Glutamatergic neuron (in vitro differentiated cells): Measurements from ENCODE around the gene VEPH1. TPM values are rescaled to one million over a fixed set of nuclear protein-coding genes. Genes with fewer than 3 reads are reported as not detected.

Experiments
- DNase-seq: peaks from one replicate; pipeline ENCODE4 v3.0.0; 2022
- H3K27ac Mint-ChIP-seq: one replicate; pipeline ENCODE4 v1.8.0; 2020; ENCODE audit warnings: mild to moderate bottlenecking, mixed read lengths, inconsistent platforms; ENCODE audit not compliant: unreplicated experiment
- H3K27me3 Mint-ChIP-seq: one replicate; pipeline ENCODE4 v1.8.0; 2020; ENCODE audit warnings: mild to moderate bottlenecking, moderate library complexity, mixed read lengths, inconsistent platforms; ENCODE audit not compliant: unreplicated experiment
- H3K36me3 Mint-ChIP-seq: one replicate; pipeline ENCODE4 v1.8.0; 2020; ENCODE audit warnings: mild to moderate bottlenecking, mixed read lengths, inconsistent platforms; ENCODE audit not compliant: unreplicated experiment
- H3K4me1 Mint-ChIP-seq: one replicate; pipeline ENCODE4 v1.8.0; 2020; ENCODE audit warnings: mild to moderate bottlenecking, low read depth, mixed read lengths, inconsistent platforms; ENCODE audit not compliant: unreplicated experiment
- H3K4me3 Mint-ChIP-seq: one replicate; pipeline ENCODE4 v1.8.0; 2020; ENCODE audit warnings: mild to moderate bottlenecking, mixed read lengths, inconsistent platforms; ENCODE audit not compliant: unreplicated experiment
- H3K9me3 Mint-ChIP-seq: one replicate; pipeline ENCODE4 v1.8.0; 2020; ENCODE audit warnings: mild to moderate bottlenecking, moderate library complexity, mixed read lengths, inconsistent platforms; ENCODE audit not compliant: unreplicated experiment
- CTCF ChIP-seq: fragments of 200-600 bp; sonication (generic); IDR thresholded peaks from one replicate; pipeline ENCODE4 v1.5.0; 2021; ENCODE audit not compliant: partially characterized antibody, unreplicated experiment
- total RNA-seq: library from RNA; stranded (reverse); fragmentation: NEBNext Ultra II Directional; extraction: Animal tissue kit (Norgen Biotek cat#: 25700); gene quantifications from one replicate; pipeline ENCODE4 v1.2.1, GENCODE V29; 2021; ENCODE audit not compliant: unreplicated experiment

Gene VEPH1
- total RNA-seq, 1 donor from 2014 or later: 9.3 TPM

- Mint-ChIP-seq H3K27ac (no peak overlapping the region), H3K27me3 (peaks cover 1% of the 10 kb centered on the region), H3K9me3 (no peaks in the 10 kb centered on the region), H3K36me3 (no peaks in the 10 kb centered on the region), H3K4me1 (peaks cover 5% of the 10 kb centered on the region), H3K4me3 (no peak overlapping the region)
- DNase-seq: no peak
- TF ChIP-seq CTCF: no peak
Observed at GRCh38 chr3:157530637-157531300, 27.6 kb upstream of the VEPH1 start.

- peaks cover 5% of the 10 kb centered on the region for H3K4me1 Mint-ChIP-seq
- H3K27ac Mint-ChIP-seq: no peak overlapping the region
- H3K4me3 Mint-ChIP-seq: no peak overlapping the region
- H3K27me3 Mint-ChIP-seq: peaks cover 4% of the 10 kb centered on the region
- TF ChIP-seq CTCF: no peak
- no peak for DNase-seq
- no peaks in the 10 kb centered on the region for H3K36me3 Mint-ChIP-seq
- H3K9me3 Mint-ChIP-seq: no peaks in the 10 kb centered on the region
Observed at GRCh38 chr3:157529751-157530150, 26.5 kb upstream of the VEPH1 start.

GRCh38 chr3:157529085-157529484 lies 25.9 kb upstream of the VEPH1 start:
- no peak for DNase-seq
- no peaks in the 10 kb centered on the region for H3K36me3 Mint-ChIP-seq
- no peak for TF ChIP-seq CTCF
- no peak overlapping the region for H3K4me3 Mint-ChIP-seq
- H3K9me3 Mint-ChIP-seq: no peaks in the 10 kb centered on the region
- H3K27me3 Mint-ChIP-seq: peaks cover 2% of the 10 kb centered on the region
- no peak overlapping the region for H3K27ac Mint-ChIP-seq
- H3K4me1 Mint-ChIP-seq: peaks cover 5% of the 10 kb centered on the region

- no peak overlapping the region for H3K27ac Mint-ChIP-seq
- no peaks in the 10 kb centered on the region for H3K36me3 Mint-ChIP-seq
- TF ChIP-seq CTCF: no peak
- H3K4me1 Mint-ChIP-seq: peaks cover 5% of the 10 kb centered on the region
- H3K4me3 Mint-ChIP-seq: no peak overlapping the region
- DNase-seq: no peak
- no peaks in the 10 kb centered on the region for H3K9me3 Mint-ChIP-seq
- peaks cover 2% of the 10 kb centered on the region for H3K27me3 Mint-ChIP-seq
Observed at GRCh38 chr3:157527131-157527881, 24.1 kb upstream of the VEPH1 start.

GRCh38 chr3:157526036-157526435 lies 22.8 kb upstream of the VEPH1 start:
- Mint-ChIP-seq H3K4me1 (peaks cover 5% of the 10 kb centered on the region), H3K36me3 (no peaks in the 10 kb centered on the region), H3K9me3 (no peaks in the 10 kb centered on the region), H3K4me3 (no peak overlapping the region), H3K27ac (no peak overlapping the region), H3K27me3 (peaks cover 2% of the 10 kb centered on the region)
- no peak for DNase-seq
- no peak for TF ChIP-seq CTCF
